ENCODE results near the gene HLCS.

Gene HLCS

DNA sequence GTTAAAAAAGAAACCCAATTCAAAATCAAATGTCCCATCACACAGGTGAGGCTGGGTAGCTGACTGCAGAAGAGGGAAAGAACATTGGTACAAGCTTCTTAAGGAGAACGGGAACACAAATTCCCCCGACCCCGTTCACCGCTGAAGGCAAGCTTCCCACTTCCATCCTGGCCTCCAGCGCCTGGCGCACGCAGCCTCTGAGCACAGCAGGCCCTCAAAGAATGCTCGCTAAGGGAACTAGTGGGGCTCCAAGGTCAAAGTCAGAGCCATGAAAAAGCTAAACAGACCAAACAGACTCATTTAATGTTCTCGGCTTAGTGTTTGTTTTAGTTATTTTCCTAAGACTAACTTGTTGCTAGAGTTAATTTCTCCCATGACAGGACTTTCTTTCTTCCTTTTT is 203.8 kb downstream of the HLCS start:
- H3K27ac Mint-ChIP-seq: no peak overlapping the region

DNA sequence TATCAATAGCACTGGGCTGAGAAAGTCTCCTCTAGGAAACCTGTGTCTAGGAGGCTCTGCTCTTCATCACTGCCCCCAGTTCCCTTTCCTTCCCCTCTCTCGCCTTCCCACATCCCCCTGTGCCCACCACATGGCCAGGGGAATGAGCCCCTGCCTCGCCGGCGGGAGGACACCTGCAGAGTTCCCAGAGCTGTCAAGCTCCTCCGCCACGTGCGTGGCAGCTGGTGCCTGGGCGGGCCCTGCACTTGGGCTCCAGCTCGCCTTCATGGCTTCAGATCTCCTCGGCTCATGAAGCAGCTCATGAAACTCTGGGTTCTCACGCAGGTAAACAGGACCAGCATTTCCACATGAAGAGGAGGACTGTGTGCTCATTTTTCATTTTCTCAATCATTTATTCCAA is 204.8 kb downstream of the HLCS start:
- H3K27ac Mint-ChIP-seq: no peak overlapping the region
- no peak overlapping the region for H3K4me3 Mint-ChIP-seq
- no peaks in the 10 kb centered on the region for H3K27me3 Mint-ChIP-seq
- no peak for ATAC-seq (replicated peaks)
- H3K36me3 Mint-ChIP-seq: peaks cover 18 to 23% of the 10 kb centered on the region in 2 donors
- no peaks in the 10 kb centered on the region for H3K4me1 Mint-ChIP-seq
- no peaks in the 10 kb centered on the region for H3K9me3 Mint-ChIP-seq
- no peak for DNase-seq

More for the DNA sequence above, 203.8 kb downstream of the HLCS start:
- no peak for DNase-seq
- Mint-ChIP-seq H3K4me1 (no peaks in the 10 kb centered on the region), H3K27me3 (no peaks in the 10 kb centered on the region), H3K9me3 (no peaks in the 10 kb centered on the region), H3K36me3 (peaks cover 20 to 24% of the 10 kb centered on the region in 2 donors), H3K4me3 (no peak overlapping the region)
- ATAC-seq (replicated peaks): no peak

DNA sequence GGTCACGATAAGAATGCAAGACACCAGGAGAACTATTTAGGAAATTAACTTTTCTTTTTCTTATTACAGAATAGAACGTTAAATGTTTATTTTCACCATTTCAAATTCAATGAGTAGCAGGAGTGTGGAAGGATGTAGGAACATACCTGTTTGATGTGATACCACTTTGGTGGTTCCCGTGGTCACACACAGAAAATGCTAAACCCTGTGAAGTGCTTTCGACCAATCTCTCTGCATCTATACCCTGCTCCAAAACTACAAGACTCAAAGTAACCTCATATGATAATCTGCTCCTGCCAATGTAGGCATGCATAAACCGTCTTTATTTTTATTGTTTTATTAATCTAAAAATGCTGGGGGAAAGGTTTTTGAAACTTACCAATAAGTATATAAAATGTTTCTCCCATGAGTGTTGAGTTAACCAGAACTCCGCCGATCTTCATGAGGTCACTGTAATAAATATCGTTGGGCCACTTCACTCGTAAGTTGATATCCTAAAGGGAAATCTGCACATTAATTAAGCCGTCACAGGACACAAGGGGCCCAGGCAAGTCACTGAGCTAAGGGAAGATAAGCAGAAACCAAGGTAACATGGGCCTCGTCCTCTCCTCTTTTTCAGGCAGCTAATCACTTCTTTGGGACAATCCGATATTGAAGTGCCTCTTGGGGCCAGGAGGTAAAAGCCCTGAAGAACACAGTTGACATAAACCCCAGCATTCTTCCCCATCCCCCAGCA is 207.0 kb downstream of the HLCS start:
- no peaks in the 10 kb centered on the region for H3K27me3 Mint-ChIP-seq
- H3K4me3 Mint-ChIP-seq: no peak overlapping the region
- no peak overlapping the region for H3K27ac Mint-ChIP-seq
- peaks cover 26 to 28% of the 10 kb centered on the region in 2 donors for H3K36me3 Mint-ChIP-seq
- H3K9me3 Mint-ChIP-seq: no peaks in the 10 kb centered on the region
- no peak for DNase-seq
- H3K4me1 Mint-ChIP-seq: no peaks in the 10 kb centered on the region
- no peak for ATAC-seq (replicated peaks)

DNA sequence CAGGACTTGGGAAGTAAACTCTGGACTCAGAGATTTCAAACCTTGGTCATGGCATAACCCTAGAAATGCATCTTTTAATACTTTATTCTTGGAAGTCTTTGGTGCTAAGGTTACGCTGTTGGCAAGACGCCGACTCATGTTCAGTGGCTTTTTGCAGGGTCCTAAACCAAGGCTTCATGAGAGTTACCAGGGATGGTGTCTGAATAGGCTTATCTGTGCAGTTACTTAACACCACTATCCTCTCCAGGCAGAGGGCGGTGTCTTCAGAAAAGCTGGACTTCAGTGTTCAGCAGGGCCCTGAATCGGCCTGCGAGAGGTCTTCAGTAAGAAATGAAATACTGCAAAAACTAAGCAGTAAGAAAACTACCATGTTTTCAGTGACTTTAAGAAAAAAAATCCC is 209.3 kb downstream of the HLCS start:
- peaks cover 24 to 29% of the 10 kb centered on the region in 2 donors for H3K36me3 Mint-ChIP-seq

DNA sequence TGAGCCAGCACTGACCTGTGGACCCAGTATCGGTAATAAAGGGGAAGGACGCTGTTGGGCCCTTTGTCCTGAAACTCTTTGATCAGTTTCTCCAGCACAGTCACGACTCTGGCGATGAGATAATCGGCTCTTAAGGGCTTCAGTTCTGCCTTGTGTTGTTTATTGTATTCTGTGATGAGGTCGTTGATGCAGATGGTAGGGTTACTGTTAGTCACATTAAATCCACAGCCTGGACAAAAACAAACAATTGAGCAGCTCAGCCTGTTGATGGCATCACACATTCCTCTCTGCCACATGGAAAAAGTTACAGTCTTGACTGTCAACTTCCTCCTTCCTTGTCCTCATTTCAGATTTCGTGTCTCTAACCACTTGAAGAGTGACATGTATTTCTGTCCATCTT is 209.9 kb downstream of the HLCS start:
- H3K4me1 Mint-ChIP-seq: no peaks in the 10 kb centered on the region
- ATAC-seq (replicated peaks) (no peak), DNase-seq (no peak)
- H3K4me3 Mint-ChIP-seq: no peak overlapping the region
- no peak overlapping the region for H3K27ac Mint-ChIP-seq
- no peaks in the 10 kb centered on the region for H3K9me3 Mint-ChIP-seq
- H3K36me3 Mint-ChIP-seq: peaks cover 23 to 26% of the 10 kb centered on the region in 2 donors
- no peaks in the 10 kb centered on the region for H3K27me3 Mint-ChIP-seq

More for the DNA sequence above, 209.3 kb downstream of the HLCS start:
- Mint-ChIP-seq H3K4me1 (no peaks in the 10 kb centered on the region), H3K27ac (no peak overlapping the region), H3K4me3 (no peak overlapping the region), H3K9me3 (no peaks in the 10 kb centered on the region), H3K27me3 (no peaks in the 10 kb centered on the region)
- ATAC-seq (replicated peaks): no peak
- DNase-seq: no peak

DNA sequence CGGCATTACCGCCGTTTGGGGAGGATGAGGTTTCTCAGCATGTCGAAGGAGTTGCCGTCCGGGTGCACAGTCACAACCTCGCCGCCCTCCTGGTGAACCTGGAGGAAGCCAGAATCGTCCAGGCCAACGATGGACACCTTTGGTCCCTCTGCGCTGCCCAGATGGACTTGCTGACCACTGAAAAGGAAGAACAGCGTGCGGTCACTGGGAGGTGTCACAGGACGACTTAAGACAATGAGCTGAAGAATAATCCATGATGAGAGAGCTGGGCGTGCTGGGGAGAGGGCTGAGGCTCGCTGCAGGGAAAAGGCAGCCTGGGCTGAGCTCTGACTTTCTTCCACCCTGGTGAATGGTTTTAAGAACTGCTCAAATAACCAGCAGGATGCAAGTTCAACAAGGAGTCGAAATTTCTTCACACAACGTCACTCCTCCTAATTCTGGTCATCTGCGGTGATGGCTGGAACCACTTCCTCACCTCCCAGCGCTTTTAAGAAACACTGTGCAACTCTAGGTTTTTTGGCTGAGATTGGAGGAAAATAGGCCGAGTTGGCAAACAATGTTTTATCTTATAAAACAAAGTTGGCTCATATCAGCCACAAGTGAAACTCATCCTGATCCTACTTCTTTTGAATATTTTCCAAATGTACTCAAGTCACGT is 212.1 kb downstream of the HLCS start:
- no peak for ATAC-seq (replicated peaks)
- DNase-seq: no peak

DNA sequence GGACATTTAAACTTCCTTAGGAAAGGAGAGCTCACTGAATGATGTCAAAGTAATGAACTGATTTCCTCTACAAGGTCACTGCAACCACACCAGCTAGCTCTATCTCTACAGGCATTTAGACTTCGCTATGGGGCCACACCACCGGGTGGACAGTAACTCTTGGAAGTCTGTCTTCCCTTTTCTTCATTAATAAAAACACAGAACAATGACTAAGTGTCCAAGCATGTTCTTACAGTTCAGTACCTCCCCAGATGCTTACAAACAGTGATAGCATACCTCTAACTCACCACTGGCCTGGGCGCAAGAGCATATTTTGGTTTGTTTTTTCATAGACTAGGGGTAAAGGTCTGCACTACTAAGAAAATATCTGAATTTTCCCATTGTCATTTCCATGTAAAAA is 212.9 kb downstream of the HLCS start:
- peaks cover 4 to 9% of the 10 kb centered on the region in 2 donors for H3K27me3 Mint-ChIP-seq
- ATAC-seq (replicated peaks) (no peak), DNase-seq (no peak)
- H3K9me3 Mint-ChIP-seq: no peaks in the 10 kb centered on the region
- H3K4me1 Mint-ChIP-seq: no peaks in the 10 kb centered on the region
- no peak overlapping the region for H3K27ac Mint-ChIP-seq
- no peak overlapping the region for H3K4me3 Mint-ChIP-seq
- H3K36me3 Mint-ChIP-seq: peaks cover 21 to 23% of the 10 kb centered on the region in 2 donors

More for the DNA sequence above, 212.1 kb downstream of the HLCS start:
- Mint-ChIP-seq H3K4me1 (no peaks in the 10 kb centered on the region), H3K9me3 (no peaks in the 10 kb centered on the region), H3K27ac (no peak overlapping the region), H3K36me3 (peaks cover 22 to 23% of the 10 kb centered on the region in 2 donors), H3K4me3 (no peak overlapping the region), H3K27me3 (peaks cover 0 to 1% of the 10 kb centered on the region in 2 donors)

DNA sequence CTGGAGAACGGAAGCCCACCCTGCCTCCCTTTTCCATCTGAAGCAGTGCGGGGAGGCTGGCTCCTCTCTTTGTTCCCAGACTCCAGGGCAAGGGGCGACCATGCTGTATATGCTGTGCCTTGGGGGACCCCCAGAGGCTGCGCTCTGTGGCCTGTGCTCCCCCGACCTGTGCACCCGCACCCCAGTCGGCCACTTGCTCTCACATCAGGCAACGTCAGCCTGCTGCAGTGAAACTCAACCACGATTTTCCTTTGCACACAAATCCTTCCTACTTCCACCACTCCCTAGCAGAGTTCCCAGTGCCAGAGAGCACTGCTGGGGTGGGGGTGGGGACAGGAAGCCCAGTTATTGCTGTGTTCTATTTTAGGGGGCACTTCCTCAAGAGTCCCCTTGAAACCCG is 215.1 kb downstream of the HLCS start:
- Mint-ChIP-seq H3K4me1 (peaks cover 6 to 9% of the 10 kb centered on the region in 2 donors), H3K27me3 (peaks cover 18 to 23% of the 10 kb centered on the region in 2 donors), H3K9me3 (no peaks in the 10 kb centered on the region), H3K4me3 (no peak overlapping the region), H3K36me3 (peaks cover 21 to 23% of the 10 kb centered on the region in 2 donors), H3K27ac (no peak overlapping the region)
- no peak for DNase-seq
- ATAC-seq (replicated peaks): no peak

DNA sequence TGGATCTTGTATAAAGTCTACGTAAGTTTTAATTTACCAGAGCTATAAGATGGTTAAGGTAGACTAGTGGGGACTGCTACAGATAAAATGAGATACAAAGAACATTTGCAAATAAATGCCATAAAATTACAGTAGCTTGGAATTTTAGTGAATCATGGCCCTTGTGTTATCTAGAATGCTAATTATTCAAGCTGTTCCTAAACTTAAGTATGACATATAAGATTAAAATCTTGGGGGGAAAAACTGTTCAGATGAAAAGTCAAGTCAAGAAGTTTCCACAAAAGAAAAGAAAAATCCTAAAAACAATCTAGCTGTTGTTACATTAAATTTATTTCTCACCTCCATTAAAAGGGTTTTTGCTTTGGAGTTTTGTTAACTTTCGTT is 215.9 kb downstream of the HLCS start:
- no peak for DNase-seq
- peaks cover 6 to 10% of the 10 kb centered on the region in 2 donors for H3K4me1 Mint-ChIP-seq
- no peak for ATAC-seq (replicated peaks)
- no peaks in the 10 kb centered on the region for H3K9me3 Mint-ChIP-seq
- H3K4me3 Mint-ChIP-seq: no peak overlapping the region
- H3K27me3 Mint-ChIP-seq: peaks cover 26 to 28% of the 10 kb centered on the region in 2 donors
- H3K36me3 Mint-ChIP-seq: peaks cover 16% of the 10 kb centered on the region in 2 donors
- no peak overlapping the region for H3K27ac Mint-ChIP-seq

DNA sequence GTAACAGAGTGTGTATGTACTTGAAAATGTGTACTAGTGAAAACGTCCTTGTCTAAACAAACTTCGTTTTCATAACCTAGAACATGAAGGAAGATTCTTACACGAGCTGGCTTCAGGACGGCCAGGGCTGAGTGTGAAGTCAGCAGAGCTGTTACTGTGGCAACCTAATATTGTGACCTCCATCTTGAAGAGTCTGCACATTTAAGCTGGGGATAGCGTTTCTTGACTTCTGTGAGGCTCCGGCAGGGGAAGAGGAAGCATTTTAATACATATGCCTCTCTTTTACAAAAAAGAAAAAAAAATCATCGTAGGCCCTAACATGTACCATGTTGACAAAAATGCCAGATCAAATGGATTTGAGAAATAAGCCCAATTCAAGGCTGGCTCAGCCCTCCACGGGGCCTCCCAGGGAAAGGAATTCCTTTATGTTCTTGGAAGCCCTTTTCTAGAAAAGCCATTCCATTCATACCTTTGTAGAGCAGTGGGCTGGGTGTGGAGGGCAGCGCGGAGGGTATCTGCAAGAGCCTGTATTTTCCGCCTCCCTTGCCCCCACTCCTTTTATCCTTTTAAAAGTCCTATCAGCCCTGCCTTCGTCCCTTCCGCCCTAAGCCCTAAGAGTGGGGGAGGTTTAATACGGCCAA is 216.4 kb downstream of the HLCS start:
- Mint-ChIP-seq H3K36me3 (peaks cover 13 to 14% of the 10 kb centered on the region in 2 donors), H3K27me3 (peaks cover 32 to 33% of the 10 kb centered on the region in 2 donors), H3K4me3 (no peak overlapping the region), H3K4me1 (peaks cover 6 to 10% of the 10 kb centered on the region in 2 donors), H3K27ac (no peak overlapping the region), H3K9me3 (no peaks in the 10 kb centered on the region)
- ATAC-seq (replicated peaks) (no peak), DNase-seq (no peak)

DNA sequence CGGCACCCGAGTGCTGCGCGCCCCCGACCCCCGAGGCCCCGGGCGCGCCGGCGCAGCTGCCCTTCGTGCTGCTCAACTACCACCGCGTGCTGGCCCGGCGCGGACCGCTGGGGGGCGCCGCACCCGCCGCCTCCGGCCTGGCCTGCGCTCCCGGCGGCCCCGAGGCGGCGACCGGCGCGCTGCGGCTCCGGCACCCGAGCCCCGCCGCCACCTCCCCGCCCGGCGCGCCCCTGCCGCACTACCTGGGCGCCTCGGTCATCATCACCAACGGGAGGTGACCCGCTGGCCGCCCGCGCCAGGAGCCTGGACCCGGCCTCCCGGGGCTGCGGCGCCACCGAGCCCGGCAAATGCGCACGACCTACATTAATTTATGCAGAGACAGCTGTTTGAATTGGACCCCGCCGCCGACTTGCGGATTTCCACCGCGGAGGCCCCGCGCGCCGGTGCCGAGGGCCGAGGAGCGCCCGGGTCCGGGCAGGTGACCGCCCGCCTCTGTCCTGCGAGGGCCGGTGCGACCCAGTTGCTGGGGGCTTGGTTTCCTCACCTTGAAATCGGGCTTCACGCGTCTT is 218.6 kb downstream of the HLCS start:
- peaks cover 0 to 4% of the 10 kb centered on the region in 2 donors for H3K36me3 Mint-ChIP-seq
- ATAC-seq (replicated peaks) (peak; percentile 77 to 80), DNase-seq (peak; percentile 20)
- H3K4me1 Mint-ChIP-seq: peaks cover 6 to 10% of the 10 kb centered on the region in 2 donors
- H3K27me3 Mint-ChIP-seq: peaks cover 51 to 53% of the 10 kb centered on the region in 2 donors
- no peaks in the 10 kb centered on the region for H3K9me3 Mint-ChIP-seq
- no peak overlapping the region for H3K27ac Mint-ChIP-seq
- peak overlapping the region in 1 of 2 donors; percentile 72 for H3K4me3 Mint-ChIP-seq

DNA sequence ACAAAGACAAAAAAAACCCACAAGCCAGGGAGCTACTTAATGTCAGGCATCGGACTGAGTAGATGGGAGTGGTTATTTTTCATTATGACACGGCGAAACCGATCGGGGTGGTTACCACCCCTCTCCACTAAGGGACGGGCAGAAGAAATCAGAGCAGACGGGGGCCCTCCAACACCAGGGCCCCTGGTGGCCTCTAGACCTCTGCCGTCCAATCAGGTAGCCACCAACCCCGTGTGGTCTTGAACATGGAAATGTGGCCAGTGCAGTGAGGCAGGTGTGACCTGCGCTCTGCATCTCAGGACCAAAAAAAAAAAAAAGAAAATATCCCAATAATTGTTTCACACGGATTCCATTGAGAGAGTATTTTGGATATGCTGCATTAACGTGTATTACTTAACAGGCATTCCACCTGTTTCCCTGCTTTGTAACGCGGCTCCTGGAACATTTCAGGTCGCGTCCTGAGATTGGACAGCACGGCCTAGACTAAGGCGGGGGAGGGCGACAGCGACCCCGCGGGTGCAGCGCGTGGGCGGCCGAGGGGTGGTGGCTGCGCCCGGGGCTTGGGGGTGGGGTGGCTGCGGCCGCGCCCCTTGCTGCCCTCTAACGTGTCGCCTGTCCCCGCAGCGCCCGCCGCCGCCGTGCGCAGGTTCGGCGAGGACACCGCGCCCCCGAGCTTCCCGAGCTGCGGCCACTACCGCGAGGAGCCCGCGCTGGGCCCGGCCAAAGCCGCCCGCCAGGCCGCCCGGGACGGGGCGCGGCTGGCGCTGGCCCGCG is 219.2 kb downstream of the HLCS start:
- H3K27me3 Mint-ChIP-seq: peaks cover 53 to 55% of the 10 kb centered on the region in 2 donors
- no peak for DNase-seq
- ATAC-seq (replicated peaks): peak in 1 of 2 donors; percentile 38
- H3K4me1 Mint-ChIP-seq: peaks cover 6 to 10% of the 10 kb centered on the region in 2 donors
- H3K36me3 Mint-ChIP-seq: peaks cover 0 to 4% of the 10 kb centered on the region in 2 donors
- peak overlapping the region; percentile 82 for H3K27ac Mint-ChIP-seq
- H3K9me3 Mint-ChIP-seq: no peaks in the 10 kb centered on the region
- peak overlapping the region; percentile 70 to 75 for H3K4me3 Mint-ChIP-seq

DNA sequence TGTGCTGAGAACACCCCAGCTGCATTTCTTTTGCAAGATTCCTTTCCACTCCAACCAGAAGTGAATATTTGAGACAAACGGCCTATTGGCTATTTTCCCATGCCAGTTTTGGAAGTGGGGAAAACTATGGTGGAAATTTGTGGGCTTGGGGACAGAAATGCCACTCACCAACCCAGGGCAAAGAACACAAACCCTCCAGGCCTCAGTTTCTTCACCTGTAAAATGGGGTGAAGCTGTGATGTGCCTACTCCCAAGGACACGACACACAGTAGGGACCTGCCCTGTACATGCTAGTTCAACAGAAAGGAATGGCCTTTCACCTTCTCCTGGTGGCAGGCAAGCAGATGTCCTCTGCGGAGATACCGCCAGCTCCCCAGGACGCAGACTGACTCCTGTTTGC is 221.0 kb downstream of the HLCS start:
- Mint-ChIP-seq H3K9me3 (no peaks in the 10 kb centered on the region), H3K27ac (no peak overlapping the region), H3K36me3 (peaks cover 0 to 4% of the 10 kb centered on the region in 2 donors), H3K27me3 (peaks cover 53 to 56% of the 10 kb centered on the region in 2 donors), H3K4me3 (no peak overlapping the region), H3K4me1 (peaks cover 6 to 10% of the 10 kb centered on the region in 2 donors)
- DNase-seq (no peak), ATAC-seq (replicated peaks) (no peak)
